GM18909 (cell line): ENCODE measurements around the gene PEBP1.
A peak's percentile ranks its signal among the peaks of the same experiment; 100 is the strongest.

Experiments used
- ATAC-seq: cut with Tn5 transposase; IDR thresholded peaks from one replicate; pipeline ENCODE4 v1.9.1; 2021; ENCODE audit warnings: mild to moderate bottlenecking; ENCODE audit not compliant: unreplicated experiment, poor library complexity

Gene PEBP1

GRCh38 chr12:118135788-118136558 lies at the start of gene PEBP1:
PEBP1 (plus strand) TSS chr12:118136124; CDS start chr12:118136210, 86 bp downstream.
- peak; percentile 96 for ATAC-seq

GRCh38 chr12:118089782-118090181 lies 46.1 kb upstream of the PEBP1 start:
- no peak for ATAC-seq

GRCh38 chr12:118094039-118094438 lies 41.9 kb upstream of the PEBP1 start:
- no peak for ATAC-seq

- no peak for ATAC-seq
Observed at GRCh38 chr12:118098401-118098800, 37.5 kb upstream of the PEBP1 start.

GRCh38 chr12:118098911-118099671 lies 36.8 kb upstream of the PEBP1 start:
- no peak for ATAC-seq

GRCh38 chr12:118101051-118101450 lies 34.9 kb upstream of the PEBP1 start:
- no peak for ATAC-seq

GRCh38 chr12:118102070-118102469 lies 33.9 kb upstream of the PEBP1 start:
- ATAC-seq, result no peak

- ATAC-seq, result no peak
Observed at GRCh38 chr12:118102609-118103008, 33.3 kb upstream of the PEBP1 start.

- ATAC-seq, result peak; percentile 10
Observed at GRCh38 chr12:118103201-118103600, 32.7 kb upstream of the PEBP1 start.

- ATAC-seq, result peak; percentile 52
Observed at GRCh38 chr12:118103601-118104382, 32.1 kb upstream of the PEBP1 start, which contains the start of gene VSIG10. VSIG10 (minus strand) TSS chr12:118104011; CDS start chr12:118103671, 340 bp downstream.

GRCh38 chr12:118107011-118107410 lies 28.9 kb upstream of the PEBP1 start:
- no peak for ATAC-seq

GRCh38 chr12:118107694-118108093 lies 28.2 kb upstream of the PEBP1 start:
- ATAC-seq, result no peak

- ATAC-seq, result no peak
Observed at GRCh38 chr12:118109088-118109487, 26.8 kb upstream of the PEBP1 start.

GRCh38 chr12:118119449-118119879 lies 16.5 kb upstream of the PEBP1 start:
- no peak for ATAC-seq

GRCh38 chr12:118120579-118121363 lies 15.2 kb upstream of the PEBP1 start:
- peak; percentile 72 for ATAC-seq

GRCh38 chr12:118122264-118122663 lies 13.7 kb upstream of the PEBP1 start:
- no peak for ATAC-seq

GRCh38 chr12:118124333-118124874 lies 11.5 kb upstream of the PEBP1 start:
- ATAC-seq, result no peak

- ATAC-seq, result no peak
Observed at GRCh38 chr12:118125743-118126118, 10.2 kb upstream of the PEBP1 start.

- no peak for ATAC-seq
Observed at GRCh38 chr12:118126119-118126757, 9.7 kb upstream of the PEBP1 start.
